Peyer's patch (tissue), 4 donors: ENCODE measurements around the gene RNLS.

ENCODE experiments used
- CTCF ChIP-seq, 6 experiments: fragments of 450-650 bp in 4 of 6; fragments of 200-600 bp in 2 of 6; sonication (generic) in 1 of 6; IDR thresholded peaks; one replicate each; pipeline ENCODE4 v1.5.1; 2017 to 2019; ENCODE audit warnings: antibody characterized with exemption in 6 of 6, mild to moderate bottlenecking in 3 of 6, moderate library complexity in 1 of 6
- POLR2A ChIP-seq, 2 donors: fragments of 450-650 bp; IDR thresholded peaks; one replicate each; pipeline ENCODE4 v1.5.1; 2017; ENCODE audit warnings: antibody characterized with exemption in 2 of 2, mild to moderate bottlenecking in 2 of 2, moderate library complexity in 2 of 2

GRCh38 chr10:88582411-88582805 is 710 bp downstream of the RNLS start:
- TF ChIP-seq CTCF (IDR thresholded peaks at IDR 0.05) (no peak), POLR2A (IDR thresholded peaks at IDR 0.05) (no peak)
